Hepatic stellate cell (primary cell): ENCODE data around the gene IBSP.
A peak's percentile ranks its signal among the peaks of the same experiment; 100 is the strongest.

Experiments
- DNase-seq: peaks from one replicate; pipeline ENCODE4 v3.0.0; 2011; ENCODE audit warnings: low spot score

The IBSP gene, protein sequence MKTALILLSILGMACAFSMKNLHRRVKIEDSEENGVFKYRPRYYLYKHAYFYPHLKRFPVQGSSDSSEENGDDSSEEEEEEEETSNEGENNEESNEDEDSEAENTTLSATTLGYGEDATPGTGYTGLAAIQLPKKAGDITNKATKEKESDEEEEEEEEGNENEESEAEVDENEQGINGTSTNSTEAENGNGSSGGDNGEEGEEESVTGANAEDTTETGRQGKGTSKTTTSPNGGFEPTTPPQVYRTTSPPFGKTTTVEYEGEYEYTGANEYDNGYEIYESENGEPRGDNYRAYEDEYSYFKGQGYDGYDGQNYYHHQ

DNA sequence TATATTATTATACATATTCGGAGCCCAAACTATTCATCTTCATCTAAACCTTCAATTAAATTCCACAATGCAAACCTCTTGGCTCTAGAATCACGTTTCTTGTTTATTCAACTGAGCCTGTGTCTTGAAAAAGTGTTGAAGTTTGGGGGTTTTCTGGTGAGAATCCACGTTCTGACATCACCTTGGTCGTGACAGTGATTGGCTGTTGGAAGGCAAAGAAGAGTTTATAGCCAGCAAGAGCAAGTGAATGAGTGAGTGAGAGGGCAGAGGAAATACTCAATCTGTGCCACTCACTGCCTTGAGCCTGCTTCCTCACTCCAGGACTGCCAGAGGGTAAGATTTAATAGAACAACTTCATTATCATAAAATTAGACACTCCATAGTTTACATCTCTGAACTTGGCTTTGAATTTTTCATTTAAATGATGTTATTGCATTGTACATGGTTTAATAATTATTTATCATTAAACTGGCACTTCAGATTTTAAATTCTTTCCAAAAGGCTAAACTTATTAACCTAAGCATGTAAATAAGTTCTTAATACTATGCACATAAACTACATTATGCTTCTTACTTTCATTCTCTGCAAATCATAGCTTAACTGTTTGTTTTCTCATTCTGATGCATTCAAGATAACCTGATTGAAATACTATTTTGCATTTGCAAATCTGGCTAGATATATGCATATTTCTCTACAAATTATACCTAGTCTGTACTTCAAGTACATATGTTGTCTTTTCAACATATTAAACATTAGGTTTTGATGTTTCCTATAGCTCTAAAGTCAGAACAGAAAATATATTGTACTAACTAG is at the start of gene IBSP:
Gene IBSP (plus strand): TSS at position 254 of the 813 bp plus-strand sequence. CDS start 2,808 bp downstream, outside the sequence.
- no peak for DNase-seq

DNA sequence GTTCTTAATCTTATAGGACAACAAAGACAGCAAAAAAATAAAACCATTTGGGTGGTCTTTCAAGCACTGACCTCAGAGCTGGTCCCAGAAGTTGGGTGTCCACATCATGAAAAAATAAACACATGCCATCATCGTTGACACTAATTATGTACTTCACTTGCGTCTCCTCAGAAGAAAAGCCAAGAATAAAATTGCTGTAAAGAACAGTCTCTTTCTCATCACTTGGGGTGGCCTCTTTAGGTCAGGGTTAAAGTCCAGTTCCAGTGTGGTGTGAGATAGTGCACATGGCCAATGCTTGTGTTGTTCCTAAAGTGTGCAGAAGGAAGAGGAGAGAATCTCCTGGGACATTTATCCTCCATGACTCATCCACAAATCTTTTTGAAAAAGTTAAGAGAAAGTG is 49.5 kb upstream of the IBSP start:
- DNase-seq: no peak

- no peak for DNase-seq
These were observed 41.1 kb upstream of the IBSP start for GRCh38 chr4:87758270-87758669.

GRCh38 chr4:87762311-87762710 is 37.0 kb upstream of the IBSP start:
- no peak for DNase-seq

GRCh38 chr4:87781569-87781968 is 17.8 kb upstream of the IBSP start:
- no peak for DNase-seq

- no peak for DNase-seq
These were observed 15.6 kb upstream of the IBSP start for GRCh38 chr4:87783781-87784180.

GRCh38 chr4:87785731-87786509 is 13.4 kb upstream of the IBSP start:
- no peak for DNase-seq

DNA sequence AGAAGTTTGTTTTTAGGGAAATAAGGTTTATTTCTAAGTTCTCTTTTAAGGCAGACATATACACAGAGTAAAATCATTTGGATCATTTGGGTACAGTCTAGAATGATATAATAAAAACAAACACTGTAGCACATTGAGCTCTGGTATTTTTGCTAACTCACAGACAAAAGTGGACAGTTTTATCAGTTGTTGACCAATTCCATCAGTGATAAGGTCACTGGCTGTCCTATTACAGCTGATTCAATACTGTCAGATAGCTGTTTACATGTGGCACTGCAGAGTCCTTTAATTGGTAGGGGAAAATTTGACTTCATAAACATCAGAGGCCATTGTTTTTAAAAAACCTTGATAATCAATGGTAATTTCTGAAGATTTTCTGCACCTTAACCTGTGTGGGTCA is 3.5 kb downstream of the IBSP start:
- no peak for DNase-seq

GRCh38 chr4:87803421-87803820 is 4.1 kb downstream of the IBSP start:
- DNase-seq: no peak

DNA sequence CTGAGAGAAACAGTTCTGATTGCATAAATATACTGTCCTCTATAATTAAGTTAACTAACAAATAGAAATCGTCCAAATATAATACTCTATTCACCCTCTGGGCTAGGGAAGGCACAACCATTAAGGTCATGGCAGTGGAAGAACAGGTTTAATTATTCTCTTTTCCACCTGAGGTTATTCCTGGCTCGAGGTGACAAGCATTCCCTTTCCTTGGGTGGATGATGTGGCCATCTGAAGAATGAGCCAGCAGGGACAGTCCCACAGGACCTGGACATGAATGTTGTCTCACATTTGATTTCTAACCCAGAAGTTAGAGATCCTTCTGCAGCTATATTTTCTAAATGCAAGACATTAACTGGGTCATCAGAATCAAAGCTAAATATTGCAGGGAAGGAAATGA is 5.5 kb downstream of the IBSP start:
- no peak for DNase-seq

GRCh38 chr4:87805971-87806370 is 6.6 kb downstream of the IBSP start:
- no peak for DNase-seq

- DNase-seq: no peak
These were observed 7.2 kb downstream of the IBSP start for GRCh38 chr4:87806520-87806919.

DNA sequence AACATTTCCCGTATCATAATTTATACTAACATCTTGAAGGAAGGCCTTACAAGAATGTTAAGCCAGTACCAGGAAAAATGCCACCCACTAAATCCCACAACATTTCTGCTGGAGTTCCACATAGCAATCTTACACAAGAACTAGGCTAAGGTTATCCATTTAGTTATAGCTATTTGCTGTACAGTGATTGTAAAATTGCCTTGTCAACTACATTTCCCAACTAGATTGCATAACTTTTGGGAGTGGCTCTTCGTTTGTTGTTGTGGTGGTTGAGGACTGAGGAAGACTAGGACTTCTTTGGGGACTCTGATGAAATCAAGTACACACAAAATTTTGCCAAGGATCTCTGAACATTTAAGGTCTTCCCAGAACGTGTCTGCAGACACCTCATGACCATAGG is 8.0 kb downstream of the IBSP start:
- no peak for DNase-seq

- DNase-seq: no peak
These were observed 12.6 kb downstream of the IBSP start for GRCh38 chr4:87811977-87812376.

DNA sequence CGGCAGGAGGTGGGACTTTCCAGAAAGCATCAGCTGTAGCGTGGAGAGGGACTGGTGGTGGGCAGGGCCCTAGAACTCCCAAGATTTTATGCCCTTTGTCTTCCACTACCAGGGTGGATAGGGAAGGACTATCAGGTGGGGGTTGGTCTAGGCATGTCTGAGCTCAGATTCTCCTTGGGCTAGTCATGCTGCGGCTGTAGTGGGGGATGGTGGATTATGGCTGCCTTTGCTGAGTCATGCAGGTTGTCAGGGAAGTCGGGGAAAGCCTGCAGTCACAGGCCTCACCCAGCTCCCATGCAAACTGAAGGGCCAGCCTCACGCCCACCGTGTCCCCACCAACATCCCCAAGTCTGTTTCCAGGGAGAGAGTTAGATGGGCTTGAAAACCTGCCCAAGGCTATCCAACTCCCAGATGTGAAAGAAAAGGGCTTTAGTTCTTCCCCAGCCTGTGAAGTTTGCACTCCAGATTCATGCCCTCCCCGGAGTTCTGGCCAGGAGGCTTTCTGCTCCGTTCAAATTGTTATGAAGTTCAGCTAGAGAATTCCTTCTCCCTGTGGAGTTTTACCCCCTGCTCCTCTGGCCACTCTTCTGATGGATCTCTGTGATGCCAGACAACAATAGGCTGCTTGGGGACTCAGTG is 20.0 kb downstream of the IBSP start:
- DNase-seq: peak; percentile 26

DNA sequence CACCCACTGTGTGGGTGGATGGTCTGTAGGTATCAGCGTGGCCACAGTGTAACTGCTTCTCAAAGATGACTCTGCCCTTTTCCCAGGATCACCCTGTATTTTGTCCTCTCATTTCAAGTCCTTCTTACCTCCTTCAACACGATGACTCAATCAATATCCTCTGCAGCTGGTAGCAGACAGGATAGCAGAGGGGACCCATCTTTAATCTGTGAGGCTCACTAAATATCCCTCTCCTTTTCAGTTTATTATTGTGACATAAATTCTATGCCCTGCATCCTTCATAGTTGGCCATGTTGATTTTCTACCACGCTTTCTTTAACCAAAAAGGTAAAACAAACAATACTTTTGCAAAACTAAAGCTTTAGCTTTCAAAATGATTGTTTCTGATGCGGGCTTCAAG is 23.8 kb downstream of the IBSP start:
- DNase-seq: no peak

DNA sequence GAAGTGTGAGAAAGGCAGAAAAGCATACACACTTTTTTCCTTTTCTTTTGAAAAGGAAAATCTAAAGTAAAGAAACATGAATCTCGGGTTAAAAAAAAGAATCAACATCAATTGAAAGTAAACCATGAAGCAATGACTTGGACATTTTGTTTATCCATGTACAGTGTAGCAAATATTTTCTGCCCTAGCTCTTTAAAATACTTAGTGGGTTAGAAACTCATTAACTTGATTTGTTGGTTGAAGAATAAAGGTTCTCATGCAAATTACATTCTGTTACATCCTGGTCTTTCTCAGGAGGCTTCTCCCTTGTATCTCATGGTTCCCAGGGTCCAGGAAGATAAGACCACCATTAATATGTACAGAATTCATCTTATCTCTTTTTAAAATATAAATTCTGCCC is 24.4 kb downstream of the IBSP start:
- no peak for DNase-seq

DNA sequence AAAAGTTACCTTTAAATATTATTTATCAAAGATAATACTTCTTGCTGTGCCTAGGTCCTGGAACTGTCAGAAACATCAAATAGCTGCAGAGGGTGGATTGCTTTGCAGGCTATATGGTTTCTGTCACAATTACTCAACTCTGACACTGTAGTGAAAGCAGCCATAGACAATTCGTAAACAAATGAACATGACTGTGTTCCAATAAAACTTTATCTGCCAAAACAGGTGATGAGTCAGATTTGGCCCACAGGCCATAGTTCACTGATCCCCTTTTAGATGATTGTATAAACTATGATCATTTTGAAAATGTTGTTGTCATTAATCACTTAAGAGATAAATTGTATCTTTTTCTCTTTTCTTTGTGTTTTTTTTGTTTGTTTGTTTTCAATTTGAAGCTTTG is 25.0 kb downstream of the IBSP start:
- DNase-seq: no peak

GRCh38 chr4:87832669-87833068 is 33.3 kb downstream of the IBSP start, which contains the start of gene MEPE:
Gene MEPE (plus strand): TSS chr4:87832969. CDS start chr4:87834715, 1,746 bp downstream.
- no peak for DNase-seq

GRCh38 chr4:87834401-87834800 is 35.0 kb downstream of the IBSP start:
- DNase-seq: no peak

DNA sequence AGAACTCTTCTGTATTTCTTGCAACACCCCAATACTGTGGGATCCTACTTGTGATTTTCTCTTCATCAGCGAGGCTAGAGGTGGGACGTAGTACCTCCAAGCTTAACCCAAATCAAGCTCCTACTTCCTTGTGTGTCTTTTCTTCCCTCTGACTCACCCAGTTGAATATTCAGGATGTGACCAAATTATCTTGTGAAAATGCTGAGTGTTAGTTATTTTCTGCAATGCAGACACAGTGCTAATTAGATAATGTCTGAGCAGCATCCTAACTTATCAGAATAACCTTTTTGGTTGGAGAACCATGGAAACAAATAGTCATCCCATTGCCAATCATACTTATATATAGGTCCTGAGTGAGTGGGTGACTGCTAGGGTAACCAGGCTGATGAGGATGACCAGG is 35.8 kb downstream of the IBSP start:
- DNase-seq: no peak

DNA sequence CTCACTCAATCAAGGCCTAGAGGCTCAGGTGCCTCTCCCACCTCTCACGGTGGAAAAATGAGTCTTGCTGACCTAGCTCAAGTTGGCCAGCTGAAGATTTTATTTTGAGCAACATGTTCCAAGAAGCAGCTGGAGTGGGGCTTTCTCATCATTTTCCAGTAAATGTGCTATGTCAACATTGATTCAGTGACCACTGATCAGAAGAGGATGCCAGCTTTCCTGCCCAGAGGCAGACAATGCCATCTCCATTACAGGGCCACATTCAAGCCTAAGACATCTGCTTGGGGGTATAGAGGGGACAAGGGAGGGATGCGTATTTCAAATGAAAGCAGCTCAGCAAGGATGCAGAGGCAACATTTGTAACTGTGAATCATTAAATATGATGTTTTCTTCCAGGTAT is 36.4 kb downstream of the IBSP start:
- DNase-seq: no peak
